HepG2 (cell line): Measurements from ENCODE around the gene SLC17A9. TPM values are rescaled to one million over a fixed set of nuclear protein-coding genes. Genes with fewer than 3 reads are reported as not detected.

Source experiments
- ARNT2 ChIP-seq: sonication (generic); formaldehyde crosslinking; IDR thresholded peaks from 2 replicates; pipeline ENCODE4 v1.8.0; 2022; ENCODE audit warnings: mild to moderate bottlenecking, low read depth, missing genetic modification reagents, moderate library complexity
- ATF6 ChIP-seq: sonication (generic); formaldehyde crosslinking; conservative IDR thresholded peaks from 2 replicates; pipeline ENCODE4 v1.4.0; 2020; ENCODE audit warnings: missing genetic modification reagents
- EZH2 ChIP-seq: conservative IDR thresholded peaks from 2 replicates; pipeline ENCODE4 v1.6.1; 2012; ENCODE audit warnings: mild to moderate bottlenecking, low read depth, low read length, moderate library complexity
- FOXA3 ChIP-seq: IDR thresholded peaks from 2 replicates; pipeline ENCODE4 v1.6.1; 2016; ENCODE audit warnings: missing genetic modification reagents, missing compliant biosample characterization
- GABPB1 ChIP-seq: IDR thresholded peaks from 2 replicates; pipeline ENCODE4 v1.6.1; 2016; ENCODE audit warnings: mild to moderate bottlenecking, missing genetic modification reagents, moderate library complexity, missing compliant biosample characterization
- GFI1 ChIP-seq: sonication (generic); formaldehyde crosslinking; IDR thresholded peaks from 2 replicates; pipeline ENCODE4 v1.5.0; 2020; ENCODE audit warnings: missing genetic modification reagents, mild to moderate bottlenecking, borderline replicate concordance
- HDAC1 ChIP-seq: sonication (generic); formaldehyde crosslinking; IDR thresholded peaks from 2 replicates; pipeline ENCODE4 v1.5.1; 2020; ENCODE audit warnings: mild to moderate bottlenecking, missing genetic modification reagents
- HOXA5 ChIP-seq: sonication (generic); formaldehyde crosslinking; IDR thresholded peaks from 2 replicates; pipeline ENCODE4 v1.4.0; 2020; ENCODE audit warnings: missing genetic modification reagents
- HOXD1 ChIP-seq: sonication (generic); formaldehyde crosslinking; IDR thresholded peaks from 2 replicates; pipeline ENCODE4 v1.5.0; 2020; ENCODE audit warnings: missing genetic modification reagents
- KDM5B ChIP-seq: sonication (generic); formaldehyde crosslinking; IDR thresholded peaks from 2 replicates; pipeline ENCODE4 v1.4.0; 2020; ENCODE audit warnings: missing genetic modification reagents, mild to moderate bottlenecking, borderline replicate concordance
- KLF11 ChIP-seq: IDR thresholded peaks from 2 replicates; pipeline ENCODE4 v1.6.1; 2016; ENCODE audit warnings: missing compliant biosample characterization
- KMT2A ChIP-seq: sonication (generic); formaldehyde crosslinking; IDR thresholded peaks from 2 replicates; pipeline ENCODE4 v1.4.0; 2020; ENCODE audit warnings: missing genetic modification reagents
- NPAS2 ChIP-seq: sonication (generic); formaldehyde crosslinking; IDR thresholded peaks from 2 replicates; pipeline ENCODE4 v1.8.0; 2022; ENCODE audit warnings: mild to moderate bottlenecking, missing genetic modification reagents, borderline replicate concordance
- RARG ChIP-seq: sonication (generic); formaldehyde crosslinking; IDR thresholded peaks from 2 replicates; pipeline ENCODE4 v1.4.0; 2020; ENCODE audit warnings: low read depth, mild to moderate bottlenecking, missing genetic modification reagents
- SIX4 ChIP-seq: sonication (generic); formaldehyde crosslinking; IDR thresholded peaks from 2 replicates; pipeline ENCODE4 v1.4.0; 2020; ENCODE audit warnings: missing genetic modification reagents
- TFAP4 ChIP-seq: sonication (generic); IDR thresholded peaks from 2 replicates; pipeline ENCODE4 v1.6.1; 2016; ENCODE audit warnings: low read depth, borderline replicate concordance
- YY1 ChIP-seq: IDR thresholded peaks from 2 replicates; pipeline ENCODE4 v1.6.1; 2011; ENCODE audit warnings: low read length, low read depth, moderate library complexity, mild to moderate bottlenecking; ENCODE audit not compliant: insufficient read depth, insufficient replicate concordance
- ZBTB14 ChIP-seq: sonication (generic); formaldehyde crosslinking; IDR thresholded peaks from 2 replicates; pipeline ENCODE4 v1.4.0; 2020; ENCODE audit warnings: missing genetic modification reagents
- ZNF275 ChIP-seq: sonication (generic); formaldehyde crosslinking; IDR thresholded peaks from 2 replicates; pipeline ENCODE4 v1.8.0; 2022; ENCODE audit warnings: missing genetic modification reagents, mild to moderate bottlenecking, inconsistent platforms, borderline replicate concordance
- ZNF350 ChIP-seq: sonication (generic); formaldehyde crosslinking; IDR thresholded peaks from 2 replicates; pipeline ENCODE4 v1.4.0; 2020; ENCODE audit warnings: mild to moderate bottlenecking, low read depth, missing genetic modification reagents, borderline replicate concordance
- ZNF382 ChIP-seq: sonication (generic); formaldehyde crosslinking; IDR thresholded peaks from 2 replicates; pipeline ENCODE4 v1.5.0; 2020; ENCODE audit warnings: missing genetic modification reagents, mild to moderate bottlenecking, borderline replicate concordance
- ZNF430 ChIP-seq: sonication (generic); formaldehyde crosslinking; IDR thresholded peaks from 2 replicates; pipeline ENCODE4 v1.9.0; 2021; ENCODE audit warnings: mild to moderate bottlenecking, missing genetic modification reagents
- ZNF549 ChIP-seq: sonication (generic); formaldehyde crosslinking; IDR thresholded peaks from 2 replicates; pipeline ENCODE4 v1.5.0; 2020; ENCODE audit warnings: missing genetic modification reagents
- ZNF570 ChIP-seq: sonication (generic); formaldehyde crosslinking; IDR thresholded peaks from 2 replicates; pipeline ENCODE4 v1.4.0; 2020; ENCODE audit warnings: mild to moderate bottlenecking, missing genetic modification reagents, borderline replicate concordance
- ZNF768 ChIP-seq: sonication (generic); formaldehyde crosslinking; IDR thresholded peaks from 2 replicates; pipeline ENCODE4 v1.4.0; 2020; ENCODE audit warnings: missing genetic modification reagents
- polyA plus RNA-seq, 8 experiments: library from polyadenylated mRNA; depleted of rRNA in 3 of 8; stranded (reverse) in 7 of 8; unstranded in 1 of 8; fragments of >200 nt; fragmentation: Illumina TruSeq in 4 of 8; extraction: Trizol in 4 of 8; gene quantifications; 2 replicates each; pipeline versions ENCODE4 v1.2.1 to v1.2.3, GENCODE V29; 2011 to 2016; ENCODE audit warnings: low read depth in 4 of 8, missing spikeins in 1 of 8, mixed read lengths in 1 of 8; ENCODE audit not compliant: insufficient read depth in 1 of 8
- total RNA-seq, 5 experiments: library from RNA; depleted of rRNA; stranded (reverse); fragments of >200 nt; fragmentation: Illumina TruSeq; extraction: Trizol; gene quantifications; 2 replicates each; pipeline ENCODE4 v1.2.3, GENCODE V29; 2016; ENCODE audit warnings: low read depth in 1 of 5

The SLC17A9 gene
- total and polyA plus RNA-seq, 2 of the 13 experiments (the other 11 are each of a cell fraction or from before 2014, with no cell fraction given): 110 to 191 TPM

- TF ChIP-seq KLF11 (CRISPR knock-in tag) (no peak), ATF6 (CRISPR knock-in tag) (no peak; the same call in 1 of the 2 replicates), GABPB1 (CRISPR knock-in tag) (peak; percentile 84), ARNT2 (CRISPR knock-in tag) (no peak; the same call in 1 of the 2 replicates), GFI1 (CRISPR knock-in tag) (peak; percentile 51; the same call in 1 of the 2 replicates), HDAC1 (CRISPR knock-in tag) (peak; percentile 74; the same call in 1 of the 2 replicates), FOXA3 (CRISPR knock-in tag) (peak; percentile 54; the same call in 1 of the 2 replicates), RARG (CRISPR knock-in tag) (no peak), EZH2 (no peak), ZNF768 (CRISPR knock-in tag) (peak; percentile 64; the same call in 1 of the 2 replicates), ZNF570 (CRISPR knock-in tag) (no peak), SIX4 (CRISPR knock-in tag) (no peak), ZNF430 (peak; percentile 91), YY1 (peak; percentile 95), ZNF350 (CRISPR knock-in tag) (no peak), KMT2A (CRISPR knock-in tag) (peak; percentile 95), ZNF549 (no peak), HOXA5 (peak; percentile 82; the same call in 1 of the 2 replicates), HOXD1 (CRISPR knock-in tag) (peak; percentile 82; the same call in 1 of the 2 replicates), TFAP4 (peak; percentile 26; the same call in 1 of the 2 replicates), KDM5B (CRISPR knock-in tag) (peak; percentile 43; the same call in 1 of the 2 replicates), ZNF275 (no peak), NPAS2 (CRISPR knock-in tag) (no peak), ZBTB14 (CRISPR knock-in tag) (no peak; the same call in none of the 2 replicates), ZNF382 (no peak)
Measured at GRCh38 chr20:62926229-62927127, 26.0 kb upstream of the SLC17A9 start, which contains the start of gene DIDO1 (continued).
